NCI-H2029 (cell line): ENCODE results near the gene ZNF282.

ENCODE experiments used
- DNase-seq: peaks from one replicate; lab custom pipeline; 2025; lab: John Stamatoyannopoulos, UW

The ZNF282 gene

DNA sequence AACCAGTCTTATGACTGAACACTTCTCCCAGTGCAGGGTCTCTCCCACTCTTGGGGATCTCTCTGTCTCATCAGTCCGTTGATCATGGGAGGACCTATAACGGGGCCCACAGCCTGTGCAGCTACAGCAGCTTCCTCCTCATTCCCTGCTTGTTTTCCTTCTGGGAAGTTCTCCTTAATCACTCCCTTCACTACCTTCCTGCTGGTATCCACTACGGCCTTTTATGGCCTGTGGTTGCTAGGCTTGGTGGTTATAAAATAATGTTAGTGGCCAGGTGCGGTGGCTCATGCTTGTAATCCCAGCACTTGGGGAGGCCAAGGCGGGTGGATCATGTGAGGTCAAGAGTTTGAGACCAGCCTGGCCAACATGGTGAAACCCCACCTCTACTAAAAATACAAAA, 3.5 kb upstream of the ZNF282 start:
- DNase-seq, result no peak

DNA sequence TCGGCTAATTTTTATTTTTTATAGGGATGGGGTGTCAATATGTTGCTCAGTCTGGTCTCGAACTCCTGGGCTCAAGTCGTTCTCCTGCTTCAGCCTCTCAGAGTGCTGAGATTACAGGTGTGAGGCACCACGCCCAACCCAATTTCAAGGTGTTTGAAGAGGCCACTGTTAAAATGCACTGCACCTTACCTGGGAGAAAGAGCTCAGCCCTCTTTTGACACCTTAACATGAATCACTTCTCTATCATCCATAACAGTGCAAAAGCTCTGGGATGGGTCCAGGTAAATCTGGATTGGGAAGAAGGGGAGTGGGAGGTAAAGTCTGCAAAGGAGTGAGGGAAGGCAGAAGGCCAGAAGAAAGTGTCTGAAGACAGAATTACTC, 557 bp upstream of the ZNF282 start:
- no peak for DNase-seq

DNA sequence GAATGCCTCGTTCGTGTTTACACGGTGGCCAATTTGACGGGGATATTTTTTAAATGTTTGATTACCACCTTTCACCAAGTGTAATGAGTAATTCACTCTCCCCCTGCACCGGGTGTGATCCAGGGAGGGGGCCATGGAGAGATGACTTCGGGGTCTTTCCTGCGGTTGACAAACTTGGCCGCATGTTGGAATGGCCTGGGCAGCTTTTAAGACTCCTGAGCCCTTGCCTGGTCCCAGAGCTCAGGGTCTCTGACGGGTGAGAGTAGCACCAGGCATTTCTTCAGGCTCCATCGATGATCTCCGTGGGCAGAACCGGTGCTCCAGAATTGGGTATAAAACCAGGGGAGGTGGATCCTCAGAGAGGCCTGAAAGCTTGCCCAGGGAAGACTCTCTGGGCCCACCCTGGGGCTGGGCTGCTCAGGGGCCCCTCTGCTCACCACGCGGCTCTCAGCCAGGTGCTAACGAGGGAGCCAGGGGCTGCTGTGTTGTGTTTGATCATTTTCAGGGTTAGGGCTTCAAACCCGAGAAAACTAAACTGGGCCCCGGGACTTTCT, 882 bp downstream of the ZNF282 start:
- DNase-seq, result no peak

DNA sequence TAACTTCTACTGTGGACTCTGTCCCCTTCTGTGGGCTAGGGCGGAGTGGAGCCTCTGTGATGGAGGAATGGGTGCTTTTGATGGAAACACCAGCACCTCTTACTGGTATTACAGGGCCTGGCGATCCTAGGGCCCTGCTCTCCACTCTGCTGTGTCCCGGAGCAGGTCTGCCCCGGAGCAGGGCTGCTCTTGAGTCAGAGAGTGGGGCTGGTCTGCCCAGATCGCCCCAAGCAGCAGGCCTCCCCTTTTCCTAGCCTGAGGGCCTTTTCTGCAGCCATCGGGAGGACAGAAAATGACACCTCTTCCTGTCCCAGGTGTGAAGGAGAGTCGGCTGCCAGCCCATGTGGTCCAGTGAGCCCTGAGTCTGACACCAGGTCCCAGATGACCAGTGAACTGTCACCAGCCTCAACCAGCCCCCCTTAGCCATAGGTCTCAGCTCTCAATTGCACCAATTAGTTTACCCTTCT, 1.4 kb downstream of the ZNF282 start:
- no peak for DNase-seq

DNA sequence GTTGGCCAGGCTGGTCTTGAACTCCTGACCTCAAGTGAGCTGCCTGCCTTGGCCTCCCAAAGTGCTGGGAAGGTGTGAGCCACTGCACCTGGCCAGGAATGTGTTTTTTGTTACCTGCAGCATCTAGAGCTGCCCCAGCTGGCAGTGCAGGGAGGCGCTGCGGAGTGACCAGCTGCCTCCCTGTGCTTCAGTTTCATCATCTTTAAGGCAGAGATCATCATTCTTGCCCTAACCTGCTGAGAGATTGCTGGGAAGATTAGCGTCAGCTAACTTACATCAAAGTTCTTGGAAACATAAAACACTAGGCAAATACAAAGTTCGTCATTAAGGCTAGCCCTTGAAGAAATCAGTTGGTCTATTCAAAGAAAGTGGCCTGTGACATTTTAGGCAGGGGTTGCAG, 2.3 kb downstream of the ZNF282 start:
- no peak for DNase-seq

DNA sequence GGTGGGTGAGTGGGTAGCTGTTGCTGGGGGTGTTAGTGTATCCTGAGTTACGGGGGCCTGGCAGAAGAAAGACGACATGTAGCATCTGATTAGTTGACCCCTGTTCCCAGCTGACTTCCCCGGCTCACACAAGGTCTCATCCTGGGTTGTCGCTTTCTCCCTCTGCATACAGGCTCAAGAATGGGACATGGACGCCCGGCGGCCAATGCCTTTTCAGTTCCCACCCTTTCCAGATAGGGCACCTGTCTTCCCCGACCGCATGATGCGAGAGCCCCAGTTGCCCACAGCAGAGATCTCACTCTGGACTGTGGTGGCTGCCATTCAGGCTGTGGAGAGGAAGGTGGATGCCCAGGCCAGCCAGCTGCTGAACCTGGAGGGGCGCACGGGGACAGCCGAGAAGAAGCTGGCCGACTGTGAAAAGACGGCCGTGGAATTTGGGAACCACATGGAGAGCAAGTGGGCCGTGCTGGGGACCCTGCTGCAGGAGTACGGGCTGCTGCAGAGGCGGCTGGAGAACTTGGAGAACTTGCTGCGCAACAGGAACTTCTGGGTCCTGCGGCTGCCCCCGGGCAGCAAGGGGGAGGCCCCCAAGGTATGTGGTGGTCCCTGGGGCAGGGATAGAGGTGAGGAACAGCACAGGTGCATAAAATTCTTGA, 2.9 kb downstream of the ZNF282 start:
- no peak for DNase-seq

DNA sequence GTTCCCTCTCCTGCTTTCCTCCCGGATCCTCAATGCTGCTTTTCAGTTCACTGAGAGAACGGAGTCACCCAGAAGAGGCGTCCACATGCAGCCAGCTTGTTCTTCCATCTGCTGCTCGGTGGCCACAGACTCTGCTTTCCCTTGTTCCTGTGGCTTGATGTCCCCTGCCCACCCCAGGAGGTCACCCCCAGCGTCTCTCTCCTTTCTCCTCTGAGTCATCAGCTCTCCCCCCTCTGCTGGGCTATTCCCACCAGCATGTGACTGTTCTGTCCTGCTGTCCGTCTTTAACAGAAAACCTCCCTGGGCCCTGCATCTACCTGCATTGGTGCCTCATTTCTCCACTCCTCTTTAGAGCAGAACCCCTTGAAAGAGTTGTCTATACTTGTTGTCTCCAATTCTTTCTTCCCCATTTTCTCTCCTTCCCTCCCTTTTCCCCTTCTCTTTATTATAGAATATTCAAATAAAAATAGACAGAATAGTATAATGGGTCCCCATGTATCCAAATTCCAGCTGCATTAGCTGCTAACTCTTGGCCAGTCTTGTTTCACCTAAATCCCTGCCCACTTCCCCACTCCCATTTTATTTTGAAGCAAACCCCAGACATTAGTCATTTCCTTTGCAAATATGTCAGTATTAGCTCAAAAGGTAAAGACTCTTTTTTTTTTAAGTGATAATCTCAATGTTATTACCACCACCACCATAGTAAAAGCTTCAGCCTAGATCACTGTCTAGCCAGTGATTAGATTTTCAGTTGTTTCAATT, 4.1 kb downstream of the ZNF282 start:
- no peak for DNase-seq

DNA sequence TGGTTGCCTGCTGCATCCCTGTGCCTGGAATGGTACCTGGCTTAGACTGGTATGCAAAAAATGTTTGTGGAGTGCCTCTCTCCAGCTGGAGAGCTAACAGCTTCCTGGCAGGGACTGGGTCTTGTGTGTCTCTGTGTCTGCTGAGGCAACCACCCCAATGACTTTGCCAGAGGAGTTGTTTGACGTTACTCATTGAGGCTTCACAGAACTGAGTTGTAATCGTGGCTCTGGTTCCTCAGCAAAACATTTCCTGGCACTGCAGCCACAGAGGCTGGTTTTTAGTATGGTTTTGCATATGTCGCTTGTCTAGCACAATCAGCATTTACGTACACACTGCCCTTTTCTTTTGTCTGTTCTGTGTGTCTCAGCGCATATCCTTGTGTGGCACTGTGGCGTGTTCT, 7.5 kb downstream of the ZNF282 start:
- no peak for DNase-seq

DNA sequence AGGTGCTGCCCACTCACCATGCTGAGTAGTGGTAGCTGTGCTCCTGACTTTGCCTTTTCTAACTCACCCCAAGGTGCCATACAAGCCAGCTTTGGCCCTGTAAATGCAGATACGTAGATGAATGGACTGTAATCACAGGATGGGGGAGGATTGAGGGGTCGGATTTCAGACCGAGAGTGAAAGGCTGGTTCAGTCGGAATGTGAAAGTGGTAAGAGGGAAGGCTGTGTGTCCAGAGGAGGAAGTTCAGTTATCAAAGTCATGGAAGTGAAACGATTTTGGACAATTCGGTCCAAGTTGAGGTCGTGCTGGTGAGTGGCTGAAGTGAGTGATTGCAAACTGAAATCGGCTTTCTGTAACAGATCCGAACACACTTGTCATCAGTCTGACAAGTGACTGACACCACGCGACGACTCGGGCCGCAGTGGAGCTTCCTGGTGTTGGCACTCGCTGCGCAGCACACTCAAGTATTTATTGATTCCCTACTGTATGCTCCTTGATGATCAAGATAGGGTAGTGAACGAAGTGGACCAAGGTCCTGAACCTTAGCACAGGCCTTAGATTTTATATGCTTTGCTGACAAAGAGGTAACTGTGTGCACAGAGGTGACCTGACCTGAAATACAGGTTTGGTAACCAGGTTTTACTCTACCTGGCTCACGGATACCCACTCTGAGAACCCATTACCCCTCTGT, 10.5 kb downstream of the ZNF282 start:
- no peak for DNase-seq

DNA sequence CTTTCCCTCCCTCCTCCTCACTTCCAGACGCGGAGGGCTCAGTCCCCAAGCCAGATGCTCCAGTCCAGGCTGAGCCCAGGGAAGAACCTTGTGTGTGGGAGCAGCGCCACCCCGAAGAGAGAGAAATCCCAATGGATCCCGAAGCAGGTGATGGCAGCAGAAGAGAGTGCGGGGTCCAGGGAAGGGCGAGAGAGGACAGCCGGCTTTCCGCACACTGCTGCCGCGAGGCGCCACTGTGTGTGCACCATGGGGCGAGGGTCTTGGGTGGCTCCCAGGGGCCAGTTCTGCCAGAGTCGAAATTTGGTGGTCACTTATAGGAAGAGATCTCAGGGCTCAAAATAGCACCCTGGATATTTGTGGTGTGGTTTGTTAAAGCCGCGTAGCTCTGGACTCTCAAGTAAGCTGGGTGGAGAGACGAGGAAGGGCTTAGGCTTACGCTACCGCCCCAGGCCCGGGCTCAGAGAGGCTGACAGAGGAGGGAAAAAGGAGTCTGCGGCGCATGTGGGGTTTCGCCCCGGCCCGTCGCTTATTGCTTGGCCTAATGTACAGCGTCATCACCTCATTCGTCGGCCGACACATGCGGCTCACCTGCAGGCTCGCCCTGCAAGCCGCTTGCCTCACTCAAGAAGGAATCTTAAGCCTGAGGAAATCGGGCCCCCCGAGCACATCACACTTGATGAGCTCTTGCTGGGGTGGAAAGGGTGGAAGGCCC, 12.1 kb downstream of the ZNF282 start:
- DNase-seq, result no peak

DNA sequence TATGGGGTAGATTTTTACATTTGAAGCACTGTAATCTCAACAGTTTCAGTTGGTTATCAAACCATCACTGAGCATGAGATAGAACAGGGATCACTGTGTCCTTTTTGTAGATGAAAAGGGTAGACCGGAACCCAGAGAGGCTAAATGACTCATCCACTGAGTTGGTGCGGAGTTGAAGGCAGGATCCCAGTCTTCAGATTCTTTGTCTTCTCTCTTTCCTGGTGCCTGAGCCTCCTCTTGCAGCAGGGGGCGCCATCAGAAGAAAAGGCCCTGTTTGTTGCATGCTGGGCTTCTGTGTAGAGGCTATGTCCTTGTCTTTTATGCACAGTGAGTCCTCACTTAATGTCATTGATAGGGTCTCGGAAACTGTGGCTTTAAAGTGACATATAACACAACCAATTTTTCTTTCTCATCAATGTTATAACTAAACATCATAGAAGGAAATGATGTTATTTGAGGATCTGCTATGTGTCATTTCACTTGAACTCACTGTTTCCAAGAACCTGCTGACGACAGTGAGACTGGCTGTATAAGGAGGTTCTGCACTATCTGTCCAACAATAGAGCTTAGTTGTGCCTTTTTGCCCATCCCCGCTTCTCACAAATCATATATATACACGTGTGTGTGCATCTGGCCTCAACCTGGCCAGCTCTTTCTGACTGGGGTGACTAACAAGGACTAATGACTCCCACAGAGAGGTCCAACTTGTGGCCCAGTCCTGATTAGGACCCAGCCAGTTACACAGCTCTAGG, 14.3 kb downstream of the ZNF282 start:
- no peak for DNase-seq

DNA sequence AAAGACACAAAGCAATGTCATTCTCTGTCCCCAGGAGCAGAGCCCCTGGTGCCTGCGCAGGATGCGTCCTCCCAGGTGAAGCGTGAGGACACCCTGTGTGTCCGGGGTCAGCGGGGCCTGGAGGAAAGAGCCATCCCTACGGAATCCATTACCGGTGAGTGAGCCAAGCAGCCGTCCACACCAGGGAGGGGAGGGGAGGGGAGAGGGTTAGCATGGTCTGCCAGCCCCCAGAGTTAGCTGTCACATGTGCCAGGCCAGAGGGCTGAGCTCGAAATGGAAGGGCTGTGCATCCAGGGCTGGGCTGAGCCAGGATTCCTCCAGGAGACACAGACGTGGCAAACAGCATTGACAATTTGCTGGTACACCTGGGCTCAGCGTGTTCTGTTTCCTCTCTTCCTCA, 15.2 kb downstream of the ZNF282 start:
- DNase-seq, result no peak

DNA sequence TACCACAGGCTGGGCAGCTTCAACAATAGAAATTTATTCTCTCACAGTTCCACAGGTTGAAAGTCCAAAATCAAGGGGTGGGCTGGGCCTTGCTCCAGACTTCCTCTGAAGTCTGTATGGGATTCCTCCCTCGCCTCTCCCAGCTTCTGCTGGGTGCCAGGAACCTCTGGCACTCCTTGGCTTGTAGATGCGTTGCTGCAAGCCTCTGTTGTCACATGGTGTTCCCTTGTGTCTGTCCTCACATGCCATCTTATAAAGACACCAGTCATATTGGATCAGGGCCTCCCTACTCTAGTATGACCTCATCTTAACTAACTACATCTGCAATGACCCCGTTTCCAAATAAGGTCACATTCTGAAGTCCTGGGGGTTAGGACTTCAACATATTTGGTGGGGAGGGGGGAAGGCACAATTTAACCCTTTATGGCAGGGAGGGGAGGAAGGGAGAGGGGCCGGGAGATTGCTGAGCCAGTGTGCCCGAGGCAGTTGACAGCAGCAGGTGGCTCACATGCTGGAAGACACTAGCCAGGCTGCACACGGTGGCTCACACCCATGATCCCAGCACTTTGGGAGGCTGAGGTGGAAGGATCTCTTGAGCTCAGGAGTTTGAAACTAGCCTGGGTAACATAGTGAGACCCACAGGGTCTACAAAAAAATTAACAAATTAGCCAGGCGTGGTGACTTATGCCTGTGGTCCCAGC, 18.8 kb downstream of the ZNF282 start:
- DNase-seq, result no peak

DNA sequence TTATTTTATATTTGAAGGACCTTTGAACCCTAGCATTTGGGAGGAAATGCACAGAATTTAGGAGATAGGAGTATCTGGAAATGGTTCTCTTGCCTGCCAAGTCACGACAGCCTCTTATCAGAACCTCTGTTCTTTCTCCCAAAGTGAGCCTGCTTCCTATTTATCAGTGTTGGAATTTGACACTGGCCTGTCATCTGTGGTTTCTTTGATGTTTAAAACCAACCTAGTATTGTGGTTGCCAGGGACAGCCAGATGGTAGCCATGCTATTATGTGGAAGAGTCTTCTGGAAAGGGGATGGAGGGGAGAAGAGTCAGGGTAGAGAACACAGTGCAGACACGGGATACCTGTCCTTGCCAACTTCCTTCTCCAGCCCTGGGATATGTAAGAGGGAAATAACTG, 21.1 kb downstream of the ZNF282 start:
- DNase-seq, result no peak

DNA sequence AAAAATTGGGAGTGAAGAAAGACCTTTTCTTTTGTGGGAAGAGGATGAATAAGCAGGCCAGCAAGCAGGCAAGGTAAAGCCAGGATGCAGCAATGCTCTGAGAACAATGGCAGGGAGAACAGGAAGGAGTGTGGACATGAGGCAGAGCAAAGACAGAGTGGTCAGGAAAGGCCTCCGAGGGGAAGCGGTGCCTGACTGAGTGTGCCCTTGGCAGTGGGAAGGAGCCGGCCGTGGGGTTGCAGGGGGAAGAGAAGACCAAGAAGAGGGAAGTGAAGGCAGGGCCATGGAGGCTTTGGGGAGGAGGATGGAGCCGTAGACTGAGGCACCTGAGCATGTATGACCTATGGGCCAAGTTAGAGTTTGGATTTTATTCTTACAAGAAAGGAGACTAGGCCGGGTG, 22.2 kb downstream of the ZNF282 start:
- no peak for DNase-seq

DNA sequence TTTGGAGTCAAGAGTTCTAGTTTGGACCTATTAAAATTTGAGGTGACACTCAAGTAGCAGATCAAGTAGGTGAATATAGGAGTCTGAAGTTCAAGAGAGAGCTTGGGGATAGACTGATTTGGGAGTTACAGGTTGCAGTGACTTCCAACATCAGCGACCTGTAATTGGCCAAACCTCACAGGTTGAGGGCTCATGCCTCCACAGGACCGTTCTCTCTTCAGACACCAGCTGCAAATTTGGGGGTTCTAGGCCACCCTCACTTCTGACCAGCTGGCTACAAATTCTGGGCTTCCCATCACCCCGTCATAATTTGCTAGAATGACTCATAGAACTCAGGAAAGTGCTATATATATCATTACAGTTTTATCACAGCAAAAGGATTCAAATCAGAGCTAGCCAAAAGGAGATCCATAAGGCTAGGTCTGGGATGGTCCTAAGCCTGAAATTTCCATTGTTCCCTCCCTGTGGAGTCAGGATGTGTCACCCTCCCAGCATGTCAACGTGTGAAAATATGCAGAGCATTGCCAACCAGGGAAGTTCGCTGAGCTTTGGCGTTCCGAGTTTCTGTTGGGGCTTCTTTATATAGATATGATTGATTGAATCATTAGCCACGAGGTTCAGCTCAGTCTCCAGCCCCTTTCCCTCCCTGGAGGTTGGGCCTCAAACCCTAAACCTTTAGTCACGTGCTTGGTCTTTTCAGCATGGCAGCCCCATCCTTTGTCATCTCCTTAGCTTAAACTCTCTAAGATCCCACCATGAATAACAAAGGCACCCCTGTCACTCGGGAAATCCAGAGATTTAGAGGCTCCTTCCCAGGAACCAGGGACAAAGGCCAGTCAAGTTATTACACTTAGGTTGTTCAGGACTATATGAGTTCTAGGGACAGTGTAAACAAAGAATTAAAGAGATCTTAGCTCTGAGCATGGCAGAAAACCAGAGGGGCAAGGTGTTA, 23.4 kb downstream of the ZNF282 start:
- DNase-seq, result no peak

DNA sequence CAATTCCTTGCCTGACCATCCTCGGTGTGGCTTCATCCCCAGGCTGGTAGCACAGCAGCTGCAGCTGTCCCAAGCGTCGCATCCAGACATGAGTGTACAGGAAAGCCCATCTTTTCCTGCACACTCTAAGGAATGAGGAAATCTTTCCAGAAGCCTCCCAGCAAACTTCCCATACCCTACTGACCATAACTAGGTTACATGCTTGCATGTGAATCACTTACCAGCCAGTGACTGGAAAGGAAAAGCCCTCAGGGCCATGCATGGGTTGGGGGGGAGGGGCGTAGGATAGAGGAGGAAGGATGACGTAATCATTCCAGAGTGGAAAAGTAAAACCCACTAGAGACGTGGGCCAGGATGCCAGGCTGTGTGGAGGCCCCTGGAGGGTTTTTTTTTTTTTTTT, 25.2 kb downstream of the ZNF282 start:
- DNase-seq, result no peak

DNA sequence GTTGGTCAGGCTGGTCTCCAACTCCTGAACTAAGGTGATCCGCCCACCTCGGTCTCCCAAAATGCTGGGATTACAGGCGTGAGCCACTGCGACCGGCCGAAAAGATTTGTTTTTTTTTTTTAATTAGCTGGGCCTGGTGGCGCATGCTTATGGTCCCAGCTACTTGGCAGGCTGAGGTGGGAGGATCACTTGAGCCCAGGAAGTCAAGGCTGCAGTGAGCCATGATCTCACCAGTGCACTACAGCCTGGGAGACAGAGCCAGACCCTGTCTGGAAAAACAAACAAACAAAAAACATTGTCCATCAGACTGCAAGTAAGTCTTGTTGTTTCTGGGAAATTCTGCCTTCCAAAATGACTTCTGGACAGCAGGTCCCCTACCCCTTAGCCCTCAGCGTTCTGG, 27.8 kb downstream of the ZNF282 start:
- DNase-seq, result no peak

DNA sequence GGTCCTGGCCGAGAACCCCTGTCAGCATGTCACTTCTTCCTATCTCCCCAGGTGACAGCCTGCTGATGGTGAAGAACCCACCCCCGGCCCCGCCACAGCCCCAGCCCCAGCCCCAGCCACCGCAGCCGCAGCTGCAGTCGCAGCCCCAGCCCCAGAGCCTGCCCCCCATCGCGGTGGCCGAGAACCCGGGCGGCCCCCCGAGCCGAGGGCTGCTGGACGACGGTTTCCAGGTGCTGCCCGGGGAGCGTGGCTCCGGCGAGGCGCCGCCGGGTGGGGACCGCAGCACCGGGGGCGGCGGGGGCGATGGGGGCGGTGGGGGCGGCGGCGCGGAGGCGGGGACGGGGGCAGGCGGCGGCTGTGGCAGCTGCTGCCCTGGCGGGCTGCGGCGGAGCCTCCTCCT, 28.4 kb downstream of the ZNF282 start:
- no peak for DNase-seq

DNA sequence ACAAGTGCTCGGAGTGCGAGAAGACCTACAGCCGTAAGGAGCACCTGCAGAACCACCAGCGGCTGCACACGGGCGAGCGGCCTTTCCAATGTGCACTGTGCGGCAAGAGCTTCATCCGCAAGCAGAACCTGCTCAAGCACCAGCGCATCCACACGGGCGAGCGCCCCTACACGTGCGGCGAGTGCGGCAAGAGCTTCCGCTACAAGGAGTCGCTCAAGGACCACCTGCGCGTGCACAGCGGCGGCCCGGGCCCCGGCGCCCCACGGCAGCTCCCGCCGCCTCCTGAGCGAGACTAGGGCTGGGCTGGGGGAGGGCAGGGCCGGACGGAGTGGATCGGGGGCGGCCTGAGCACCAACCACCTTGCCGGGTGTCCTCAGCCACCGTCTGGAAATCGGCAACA, 29.0 kb downstream of the ZNF282 start:
- no peak for DNase-seq
